Measurements from ENCODE around the gene TAC3.
"Not testable (repeated sequence)": the region's sequence is repeated elsewhere in the genome, so short reads cannot be mapped to it uniquely, and the experiment has no call there.

The TAC3 gene

GRCh38 chr12:56980941-56981530 is 35.3 kb downstream of the TAC3 start:
- DNase-seq = no peak

GRCh38 chr12:56980268-56980667 is 36.1 kb downstream of the TAC3 start:
- no peak for DNase-seq

GRCh38 chr12:56979628-56980027 is 36.7 kb downstream of the TAC3 start:
- DNase-seq = no peak

GRCh38 chr12:56978397-56979138 is 37.8 kb downstream of the TAC3 start:
- DNase-seq = no peak

GRCh38 chr12:56977361-56977760 is 39.0 kb downstream of the TAC3 start:
- DNase-seq = not testable (repeated sequence)

- not testable (repeated sequence) for DNase-seq
These were observed 42.1 kb downstream of the TAC3 start for GRCh38 chr12:56974224-56974623.

- DNase-seq = not testable (repeated sequence)
These were observed 47.4 kb downstream of the TAC3 start for GRCh38 chr12:56968910-56969309.

GRCh38 chr12:56965997-56966642 is 50.2 kb downstream of the TAC3 start:
- DNase-seq = not testable (repeated sequence)

GRCh38 chr12:56965124-56965523 is 51.2 kb downstream of the TAC3 start:
- DNase-seq = not testable (repeated sequence)

- DNase-seq = not testable (repeated sequence)
These were observed 52.8 kb downstream of the TAC3 start for GRCh38 chr12:56963557-56963956.

- not testable (repeated sequence) for DNase-seq
These were observed 54.1 kb downstream of the TAC3 start for GRCh38 chr12:56962247-56962646.
